Activated CD8-positive, alpha-beta memory T cell treated with anti-CD3 and anti-CD28 coated beads, Interleukin-2, amount 50 U/mL, for 1 hour (primary cell): ENCODE measurements around the gene UVRAG.
"Not testable (repeated sequence)": the region's sequence is repeated elsewhere in the genome, so short reads cannot be mapped to it uniquely, and the experiment has no call there.

Experiments used
- DNase-seq: peaks from one replicate; pipeline ENCODE4 v3.0.0-alpha.2; 2020; ENCODE audit errors: extremely low read depth

UVRAG gene

GRCh38 chr11:75920848-75921247, 105.8 kb downstream of the UVRAG start:
- DNase-seq = no peak

- no peak for DNase-seq
Observed at GRCh38 chr11:75921808-75922207, 106.8 kb downstream of the UVRAG start.

- DNase-seq = no peak
Observed at GRCh38 chr11:75924966-75925784, 110.2 kb downstream of the UVRAG start.

GRCh38 chr11:75925785-75926164, 110.8 kb downstream of the UVRAG start:
- no peak for DNase-seq

GRCh38 chr11:75929706-75930105, 114.7 kb downstream of the UVRAG start:
- no peak for DNase-seq

- no peak for DNase-seq
Observed at GRCh38 chr11:75930534-75930933, 115.5 kb downstream of the UVRAG start.

GRCh38 chr11:75931124-75931523, 116.1 kb downstream of the UVRAG start:
- DNase-seq = no peak

- not testable (repeated sequence) for DNase-seq
Observed at GRCh38 chr11:75933736-75934135, 118.7 kb downstream of the UVRAG start.

GRCh38 chr11:75934851-75935250, 119.8 kb downstream of the UVRAG start:
- no peak for DNase-seq

GRCh38 chr11:75938543-75938942, 123.5 kb downstream of the UVRAG start:
- DNase-seq = no peak

GRCh38 chr11:75939516-75939915, 124.5 kb downstream of the UVRAG start:
- DNase-seq = no peak

- DNase-seq = no peak
Observed at GRCh38 chr11:75939992-75940391, 125.0 kb downstream of the UVRAG start.

GRCh38 chr11:75940911-75941310, 125.9 kb downstream of the UVRAG start:
- no peak for DNase-seq

GRCh38 chr11:75944515-75944914, 129.5 kb downstream of the UVRAG start:
- DNase-seq = no peak

- DNase-seq = no peak
Observed at GRCh38 chr11:75945446-75945845, 130.4 kb downstream of the UVRAG start.

GRCh38 chr11:75945947-75946346, 130.9 kb downstream of the UVRAG start:
- no peak for DNase-seq

- DNase-seq = no peak
Observed at GRCh38 chr11:75946531-75947530, 131.8 kb downstream of the UVRAG start.

GRCh38 chr11:75949023-75949672, 134.1 kb downstream of the UVRAG start:
- DNase-seq = no peak

GRCh38 chr11:75950141-75950540, 135.1 kb downstream of the UVRAG start:
- DNase-seq = no peak

- DNase-seq = no peak
Observed at GRCh38 chr11:75954039-75954438, 139.0 kb downstream of the UVRAG start.

- no peak for DNase-seq
Observed at GRCh38 chr11:75955443-75955842, 140.4 kb downstream of the UVRAG start.

- no peak for DNase-seq
Observed at GRCh38 chr11:75959540-75959939, 144.5 kb downstream of the UVRAG start.
